ENCODE results near the gene GLRX5. TPM values are rescaled to one million over a fixed set of nuclear protein-coding genes. Genes with fewer than 3 reads are reported as not detected.
A peak's percentile ranks its signal among the peaks of the same experiment; 100 is the strongest.

The GLRX5 gene
- total RNA-seq, 1 experiment from 2014 or later, result 68.8 TPM

DNA sequence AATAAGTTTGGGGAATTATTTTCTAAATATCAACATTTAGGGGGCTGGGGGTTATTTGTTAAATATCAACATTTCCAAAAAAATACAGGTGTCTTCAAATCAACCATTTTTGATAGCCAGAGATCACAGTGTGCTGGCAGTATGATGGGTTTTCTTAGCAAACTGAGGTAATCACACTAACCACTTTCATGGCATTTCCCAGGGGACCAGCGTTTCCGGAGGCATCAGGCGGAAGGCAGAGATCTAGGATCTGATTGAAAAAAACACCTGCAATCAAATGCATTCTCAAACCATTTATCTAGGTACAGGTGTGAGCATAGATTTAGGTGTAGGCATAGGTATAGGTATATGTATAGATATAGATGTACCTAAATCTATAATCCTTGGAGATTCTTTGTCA lies 34.6 kb downstream of the GLRX5 start:
- no peak overlapping the region for H3K4me3 ChIP-seq (ENCODE audit: low read depth, low read length, poor library complexity, severe bottlenecking)
- no peaks in the 10 kb centered on the region for H3K36me3 ChIP-seq (ENCODE audit: insufficient read depth, low read length, poor library complexity, severe bottlenecking)
- DNase-seq (ENCODE audit: low spot score), result peak; percentile 44
- TF ChIP-seq, protein P1, sequence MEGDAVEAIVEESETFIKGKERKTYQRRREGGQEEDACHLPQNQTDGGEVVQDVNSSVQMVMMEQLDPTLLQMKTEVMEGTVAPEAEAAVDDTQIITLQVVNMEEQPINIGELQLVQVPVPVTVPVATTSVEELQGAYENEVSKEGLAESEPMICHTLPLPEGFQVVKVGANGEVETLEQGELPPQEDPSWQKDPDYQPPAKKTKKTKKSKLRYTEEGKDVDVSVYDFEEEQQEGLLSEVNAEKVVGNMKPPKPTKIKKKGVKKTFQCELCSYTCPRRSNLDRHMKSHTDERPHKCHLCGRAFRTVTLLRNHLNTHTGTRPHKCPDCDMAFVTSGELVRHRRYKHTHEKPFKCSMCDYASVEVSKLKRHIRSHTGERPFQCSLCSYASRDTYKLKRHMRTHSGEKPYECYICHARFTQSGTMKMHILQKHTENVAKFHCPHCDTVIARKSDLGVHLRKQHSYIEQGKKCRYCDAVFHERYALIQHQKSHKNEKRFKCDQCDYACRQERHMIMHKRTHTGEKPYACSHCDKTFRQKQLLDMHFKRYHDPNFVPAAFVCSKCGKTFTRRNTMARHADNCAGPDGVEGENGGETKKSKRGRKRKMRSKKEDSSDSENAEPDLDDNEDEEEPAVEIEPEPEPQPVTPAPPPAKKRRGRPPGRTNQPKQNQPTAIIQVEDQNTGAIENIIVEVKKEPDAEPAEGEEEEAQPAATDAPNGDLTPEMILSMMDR (conservative IDR thresholded peaks at IDR 0.05; ENCODE audit: low read depth, low read length), result no peak
- no peak for TF ChIP-seq EZH2 (IDR thresholded peaks at IDR 0.05; ENCODE audit: borderline replicate concordance, low read depth, low read length, poor library complexity, severe bottlenecking)
- H3K9me3 ChIP-seq (ENCODE audit: low read depth, low read length, poor library complexity, severe bottlenecking), result no peaks in the 10 kb centered on the region
- H3K27ac ChIP-seq (ENCODE audit: low read depth, low read length, poor library complexity, severe bottlenecking), result no peak overlapping the region
- ChIA-PET POLR2A (ENCODE audit: low non-redundant PET) (no interaction called here), CTCF (no interaction called here)
- H3K4me1 ChIP-seq (ENCODE audit: insufficient read depth, low read length, poor library complexity, severe bottlenecking), result no peaks in the 10 kb centered on the region
- no TSS peak for BruUV-seq (replicated peaks)
- intact Hi-C loops (cut with micrococcal nuclease; ENCODE audit: unreplicated experiment), result loop anchor here (10.0 kb wide), 1 partner anchor 705 kb away; no protein-coding TSS in a partner anchor
- H3K27me3 ChIP-seq (replicated peaks; ENCODE audit: insufficient read depth, low read depth, low read length, poor library complexity), result no peaks in the 10 kb centered on the region

DNA sequence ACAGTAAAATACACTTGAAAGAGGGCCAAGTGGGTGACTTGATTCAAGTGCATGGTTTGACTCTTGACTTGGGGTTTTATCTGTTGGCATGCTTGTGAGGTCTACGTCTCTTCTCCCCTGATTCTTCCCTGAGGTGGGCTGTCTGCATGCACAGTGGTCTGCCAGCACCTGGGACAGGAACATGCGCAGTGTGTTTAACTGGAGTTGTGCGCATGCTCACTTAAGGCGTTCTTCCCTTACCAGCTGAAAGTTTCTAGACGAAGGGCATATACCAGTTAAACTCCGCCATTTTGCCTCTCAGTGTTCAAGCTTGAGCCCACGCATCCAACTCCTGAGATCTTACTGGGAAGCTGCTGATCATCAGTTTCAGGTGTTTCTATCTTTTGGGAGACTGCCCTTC lies 38.5 kb downstream of the GLRX5 start:
- TF ChIP-seq EZH2 (IDR thresholded peaks at IDR 0.05; ENCODE audit: borderline replicate concordance, low read depth, low read length, poor library complexity, severe bottlenecking), result no peak
- TF ChIP-seq, protein P1 (conservative IDR thresholded peaks at IDR 0.05; ENCODE audit: low read depth, low read length), result no peak
- no peak for DNase-seq (ENCODE audit: low spot score)
- Histone ChIP-seq H3K9me3 (ENCODE audit: low read depth, low read length, poor library complexity, severe bottlenecking) (no peaks in the 10 kb centered on the region), H3K4me1 (ENCODE audit: insufficient read depth, low read length, poor library complexity, severe bottlenecking) (no peaks in the 10 kb centered on the region), H3K27ac (ENCODE audit: low read depth, low read length, poor library complexity, severe bottlenecking) (no peak overlapping the region), H3K4me3 (ENCODE audit: low read depth, low read length, poor library complexity, severe bottlenecking) (no peak overlapping the region), H3K36me3 (ENCODE audit: insufficient read depth, low read length, poor library complexity, severe bottlenecking) (no peaks in the 10 kb centered on the region), H3K27me3 (replicated peaks; ENCODE audit: insufficient read depth, low read depth, low read length, poor library complexity) (no peaks in the 10 kb centered on the region)
- POLR2A ChIA-PET (ENCODE audit: low non-redundant PET), result no interaction called here
- CTCF ChIA-PET, result no interaction called here
- no TSS peak for BruUV-seq (replicated peaks)
- intact Hi-C loops (cut with micrococcal nuclease; ENCODE audit: unreplicated experiment), result no loop called here

- ChIA-PET POLR2A (ENCODE audit: low non-redundant PET) (no interaction called here), CTCF (no interaction called here)
- Histone ChIP-seq H3K4me3 (ENCODE audit: low read depth, low read length, poor library complexity, severe bottlenecking) (no peak overlapping the region), H3K27ac (ENCODE audit: low read depth, low read length, poor library complexity, severe bottlenecking) (no peak overlapping the region), H3K36me3 (ENCODE audit: insufficient read depth, low read length, poor library complexity, severe bottlenecking) (no peaks in the 10 kb centered on the region), H3K4me1 (ENCODE audit: insufficient read depth, low read length, poor library complexity, severe bottlenecking) (no peaks in the 10 kb centered on the region), H3K9me3 (ENCODE audit: low read depth, low read length, poor library complexity, severe bottlenecking) (no peaks in the 10 kb centered on the region), H3K27me3 (replicated peaks; ENCODE audit: insufficient read depth, low read depth, low read length, poor library complexity) (no peaks in the 10 kb centered on the region)
- DNase-seq (ENCODE audit: low spot score), result no peak
- TF ChIP-seq, protein P1 (conservative IDR thresholded peaks at IDR 0.05; ENCODE audit: low read depth, low read length), result no peak
- no peak for TF ChIP-seq EZH2 (IDR thresholded peaks at IDR 0.05; ENCODE audit: borderline replicate concordance, low read depth, low read length, poor library complexity, severe bottlenecking)
- BruUV-seq (replicated peaks), result no TSS peak
- intact Hi-C loops (cut with micrococcal nuclease; ENCODE audit: unreplicated experiment), result no loop called here
These were observed 41.1 kb downstream of the GLRX5 start for GRCh38 chr14:95575840-95576473.
